ENCODE measurements around the gene EMC6.
A peak's percentile ranks its signal among the peaks of the same experiment; 100 is the strongest.

Gene EMC6

DNA sequence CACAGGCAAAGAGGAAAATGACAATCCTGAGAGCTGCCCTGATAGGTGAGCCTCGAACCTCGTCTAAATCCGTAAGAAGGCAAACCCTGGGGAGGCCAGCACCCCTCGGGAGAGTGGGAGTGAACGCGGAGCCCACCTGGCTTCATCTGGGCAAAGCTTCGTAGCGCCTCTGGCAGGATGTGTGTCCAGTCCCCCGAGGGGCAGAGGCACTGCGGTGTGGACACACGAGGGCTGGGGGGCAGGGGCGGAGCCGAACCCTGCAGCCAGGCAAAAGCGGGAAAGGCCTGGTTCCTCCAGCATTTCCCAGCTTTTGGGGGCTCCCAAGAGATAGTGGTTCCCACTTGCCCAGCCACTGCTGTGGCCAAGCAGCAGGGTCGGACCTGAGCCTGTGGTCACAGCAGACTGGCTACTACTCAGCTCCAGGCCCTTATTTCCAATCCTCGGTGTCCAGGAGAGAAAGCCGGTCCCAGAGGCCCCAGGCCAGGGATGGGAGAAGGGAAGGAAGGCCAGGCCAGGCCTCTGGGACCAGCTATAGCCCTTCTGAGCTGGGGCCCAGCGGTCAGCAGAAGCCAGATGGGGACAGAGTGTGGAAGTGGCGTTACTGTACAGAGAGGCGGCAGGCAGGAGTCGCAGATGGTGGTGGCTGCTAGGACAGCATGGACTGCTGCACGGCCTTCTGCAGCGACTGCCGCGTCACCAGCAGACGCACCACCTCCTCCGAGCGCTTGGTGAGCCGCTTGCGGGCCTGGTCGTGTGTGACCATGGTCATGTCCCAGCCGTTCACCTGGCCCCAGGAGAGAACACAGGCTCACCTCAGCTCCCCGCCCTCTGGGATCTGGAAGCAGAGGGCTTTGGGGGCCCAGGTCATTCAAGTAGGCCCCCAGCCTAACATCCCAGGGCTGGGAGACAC is 5.3 kb upstream of the EMC6 start:
- H3K27ac ChIP-seq = no peak overlapping the region
- TF ChIP-seq, protein P1, sequence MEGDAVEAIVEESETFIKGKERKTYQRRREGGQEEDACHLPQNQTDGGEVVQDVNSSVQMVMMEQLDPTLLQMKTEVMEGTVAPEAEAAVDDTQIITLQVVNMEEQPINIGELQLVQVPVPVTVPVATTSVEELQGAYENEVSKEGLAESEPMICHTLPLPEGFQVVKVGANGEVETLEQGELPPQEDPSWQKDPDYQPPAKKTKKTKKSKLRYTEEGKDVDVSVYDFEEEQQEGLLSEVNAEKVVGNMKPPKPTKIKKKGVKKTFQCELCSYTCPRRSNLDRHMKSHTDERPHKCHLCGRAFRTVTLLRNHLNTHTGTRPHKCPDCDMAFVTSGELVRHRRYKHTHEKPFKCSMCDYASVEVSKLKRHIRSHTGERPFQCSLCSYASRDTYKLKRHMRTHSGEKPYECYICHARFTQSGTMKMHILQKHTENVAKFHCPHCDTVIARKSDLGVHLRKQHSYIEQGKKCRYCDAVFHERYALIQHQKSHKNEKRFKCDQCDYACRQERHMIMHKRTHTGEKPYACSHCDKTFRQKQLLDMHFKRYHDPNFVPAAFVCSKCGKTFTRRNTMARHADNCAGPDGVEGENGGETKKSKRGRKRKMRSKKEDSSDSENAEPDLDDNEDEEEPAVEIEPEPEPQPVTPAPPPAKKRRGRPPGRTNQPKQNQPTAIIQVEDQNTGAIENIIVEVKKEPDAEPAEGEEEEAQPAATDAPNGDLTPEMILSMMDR (conservative IDR thresholded peaks at IDR 0.05) = no peak

DNA sequence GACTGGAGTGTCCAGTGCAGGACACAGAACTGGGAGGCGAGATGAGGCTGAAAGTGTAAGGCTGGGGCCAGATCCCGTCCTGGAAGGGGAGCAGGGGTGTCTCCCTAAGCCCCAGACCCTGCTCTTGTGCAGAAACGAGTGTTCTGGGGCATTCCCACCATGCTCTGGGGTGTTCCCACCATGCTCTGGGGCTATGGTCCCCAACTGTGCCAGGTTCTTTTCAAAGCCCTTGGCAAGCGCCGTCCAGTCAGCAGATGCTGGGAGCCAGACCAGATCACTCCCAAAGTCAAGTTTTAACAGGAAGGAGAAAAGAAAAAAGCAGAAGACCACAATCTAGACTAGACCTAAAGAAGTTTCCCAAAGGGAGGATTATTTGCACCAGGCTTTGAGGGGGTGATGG is 2.8 kb upstream of the EMC6 start:
- H3K27ac ChIP-seq = peak overlapping the region; percentile 98

DNA sequence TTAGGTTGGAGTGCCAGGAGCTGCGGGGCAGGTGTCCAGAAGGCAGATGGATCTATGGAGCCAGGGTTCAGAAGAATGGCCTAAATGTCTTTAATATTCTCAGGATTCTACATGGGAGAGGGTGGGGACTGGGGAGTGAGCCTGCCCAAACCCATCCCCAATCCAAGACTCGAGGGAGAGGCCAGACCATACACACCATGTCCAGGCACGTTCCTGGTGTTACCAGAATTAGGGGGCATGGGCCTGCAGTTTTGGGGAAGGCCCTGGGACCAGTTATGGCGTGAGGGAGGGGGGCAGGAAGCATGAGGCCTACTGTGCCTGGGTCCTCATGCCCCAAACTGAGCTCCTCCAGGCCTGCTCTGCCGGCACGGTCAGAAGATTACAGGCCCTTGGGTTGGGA is 2.1 kb upstream of the EMC6 start:
- H3K27ac ChIP-seq = peak overlapping the region; percentile 98
- TF ChIP-seq, protein P1 (conservative IDR thresholded peaks at IDR 0.05) = no peak

More for the DNA sequence above, 2.8 kb upstream of the EMC6 start:
- TF ChIP-seq, protein P1 (conservative IDR thresholded peaks at IDR 0.05) = no peak

DNA sequence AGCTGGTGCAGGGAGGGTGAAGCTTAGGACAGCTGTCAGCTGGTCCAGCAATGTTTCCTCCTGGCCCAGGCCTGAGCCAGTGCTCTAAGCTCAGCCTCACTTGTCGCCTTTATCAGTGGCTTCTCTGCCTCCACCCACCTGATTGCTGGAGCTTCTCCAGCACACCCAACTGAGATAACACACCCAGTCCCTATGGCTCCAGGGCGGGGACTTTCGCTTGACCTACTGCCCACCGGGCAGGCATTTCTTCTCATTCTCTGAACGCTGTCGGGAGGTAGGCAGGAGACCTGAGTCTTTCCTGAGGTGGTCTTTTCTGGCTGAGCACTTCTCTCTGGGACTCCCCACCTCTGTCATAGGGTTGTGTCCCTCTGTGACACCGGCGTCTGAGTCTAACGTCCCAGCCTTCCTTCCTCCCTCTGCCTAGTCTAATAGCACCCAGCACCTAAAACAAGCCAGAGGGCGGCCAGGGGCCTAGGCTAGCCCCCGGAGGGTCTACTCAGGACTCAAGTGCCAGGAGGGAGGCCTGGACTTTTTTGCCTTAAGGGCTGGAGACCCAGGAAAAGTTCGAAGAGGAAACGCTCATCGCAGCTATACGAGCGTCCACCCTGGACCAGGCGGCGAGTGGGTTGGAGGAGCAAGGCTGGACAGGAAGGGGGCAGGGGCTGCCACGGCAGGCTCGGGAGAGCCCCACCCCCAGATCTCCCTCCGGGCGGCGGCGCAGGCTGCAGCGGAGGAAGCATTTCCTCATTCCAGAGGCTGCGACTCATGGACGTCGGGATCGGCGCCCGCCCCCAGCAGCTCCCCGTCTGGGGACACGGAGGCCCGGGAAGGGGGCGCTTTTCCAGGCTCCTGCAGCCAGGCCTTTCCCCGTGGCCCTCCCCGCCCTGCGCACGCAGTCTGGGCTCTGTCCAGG is 990 bp upstream of the EMC6 start:
- peak overlapping the region; percentile 98 for H3K27ac ChIP-seq
- TF ChIP-seq, protein P1 (conservative IDR thresholded peaks at IDR 0.05) = no peak

DNA sequence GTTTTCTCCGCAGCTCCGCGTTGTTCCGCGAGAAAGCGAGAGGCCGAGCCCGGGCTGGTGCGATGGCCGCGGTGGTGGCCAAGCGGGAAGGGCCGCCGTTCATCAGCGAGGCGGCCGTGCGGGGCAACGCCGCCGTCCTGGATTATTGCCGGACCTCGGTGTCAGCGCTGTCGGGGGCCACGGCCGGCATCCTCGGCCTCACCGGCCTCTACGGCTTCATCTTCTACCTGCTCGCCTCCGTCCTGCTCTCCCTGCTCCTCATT is 404 bp downstream of the EMC6 start:
- TF ChIP-seq, protein P1 (conservative IDR thresholded peaks at IDR 0.05) = no peak
- H3K27ac ChIP-seq = peak overlapping the region; percentile 98

DNA sequence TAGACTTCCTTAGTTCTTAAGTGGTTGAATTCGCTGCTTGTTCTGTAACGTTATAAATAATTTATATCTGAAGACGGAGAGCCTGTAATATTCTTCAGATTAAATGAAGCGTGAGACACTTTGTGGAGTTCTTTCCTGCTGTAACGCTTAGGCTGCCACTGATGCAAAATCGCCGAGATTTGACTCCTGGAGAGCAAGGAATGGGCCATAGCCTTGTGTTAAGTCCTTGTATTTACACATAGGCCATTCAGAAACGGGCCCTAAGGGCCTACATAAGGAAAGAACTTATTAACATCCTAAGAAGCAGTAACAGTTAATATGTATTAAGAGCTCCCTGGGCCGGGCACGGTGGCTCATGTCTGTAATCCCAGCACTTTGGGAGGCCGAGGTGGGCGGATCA is 936 bp downstream of the EMC6 start:
- peak overlapping the region; percentile 98 for H3K27ac ChIP-seq

DNA sequence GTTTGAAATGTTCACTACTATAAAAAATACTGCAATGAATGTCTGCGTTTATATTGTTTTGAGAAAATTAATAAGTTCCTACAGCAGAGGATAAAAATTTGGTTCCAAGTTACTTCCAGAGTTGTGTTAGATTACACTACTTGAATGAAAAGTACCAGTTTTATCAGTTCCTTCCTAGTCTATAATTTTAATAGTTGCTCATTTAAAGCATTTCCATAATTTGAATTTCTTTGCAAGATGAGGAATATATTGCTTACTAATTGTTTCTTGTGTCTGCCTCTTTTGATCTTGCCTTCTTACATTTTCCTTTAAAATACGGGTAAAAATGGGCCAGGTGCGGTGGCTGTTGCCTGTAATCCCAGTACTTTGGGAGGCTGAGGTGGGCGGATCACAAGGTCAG is 4.0 kb downstream of the EMC6 start:
- TF ChIP-seq, protein P1 (conservative IDR thresholded peaks at IDR 0.05) = no peak

More for the DNA sequence above, 936 bp downstream of the EMC6 start:
- TF ChIP-seq, protein P1 (conservative IDR thresholded peaks at IDR 0.05) = no peak

More for the DNA sequence above, 4.0 kb downstream of the EMC6 start:
- H3K27ac ChIP-seq = no peak overlapping the region

All from VCaP (cell line).